Naive B cell (primary cell): Measurements from ENCODE around the gene ZSCAN32. TPM values are rescaled to one million over a fixed set of nuclear protein-coding genes. Genes with fewer than 3 reads are reported as not detected.
A peak's percentile ranks its signal among the peaks of the same experiment; 100 is the strongest.

Experiments used
- ATAC-seq, 2 donors: fragments of 150-1000 bp; cut with Tn5 transposase; 2 replicates each; pipeline ENCODE4 v1.10.0; 2021; ENCODE audit warnings: low read depth in 2 of 2, mild to moderate bottlenecking in 2 of 2, moderate library complexity in 2 of 2
- DNase-seq: peaks from one replicate; pipeline ENCODE4 v3.0.0; 2022
- H3K27ac Mint-ChIP-seq, 6 donors: one replicate each; pipeline ENCODE4 v1.8.0; 2020 to 2022; ENCODE audit warnings: mild to moderate bottlenecking in 6 of 6, mixed read lengths in 6 of 6, moderate library complexity in 5 of 6, inconsistent platforms in 2 of 6
- H3K27me3 Mint-ChIP-seq, 3 donors: one replicate each; pipeline ENCODE4 v1.8.0; 2021 to 2022; ENCODE audit warnings: mixed read lengths in 3 of 3, mild to moderate bottlenecking in 1 of 3
- H3K36me3 Mint-ChIP-seq, 2 donors: one replicate each; pipeline ENCODE4 v1.8.0; 2020 to 2022; ENCODE audit warnings: mixed read lengths in 2 of 2, inconsistent platforms in 1 of 2, mild to moderate bottlenecking in 1 of 2
- H3K4me1 Mint-ChIP-seq, 3 donors: one replicate each; pipeline ENCODE4 v1.8.0; 2020 to 2022; ENCODE audit warnings: mixed read lengths in 3 of 3, inconsistent platforms in 1 of 3, mild to moderate bottlenecking in 1 of 3, moderate library complexity in 1 of 3
- H3K4me3 Mint-ChIP-seq, 8 donors: one replicate each; pipeline ENCODE4 v1.8.0; 2020 to 2022; ENCODE audit warnings: mild to moderate bottlenecking in 8 of 8, mixed read lengths in 8 of 8, moderate library complexity in 8 of 8, inconsistent platforms in 2 of 8
- H3K9me3 Mint-ChIP-seq, 7 donors: one replicate each; pipeline ENCODE4 v1.8.0; 2020 to 2022; ENCODE audit warnings: mixed read lengths in 7 of 7, mild to moderate bottlenecking in 5 of 7, inconsistent platforms in 2 of 7, moderate library complexity in 1 of 7
- polyA plus RNA-seq, 6 donors: library from polyadenylated mRNA; unstranded; fragments of 300-500 nt; fragmentation: Illumina TruSeq; gene quantifications; one replicate each; pipeline ENCODE4 v1.2.3, GENCODE V29; 2021; ENCODE audit warnings: low read depth in 6 of 6

Gene ZSCAN32
- polyA plus RNA-seq, 6 donors from 2014 or later = 11.2 to 33.3 (median 14.9) TPM

DNA sequence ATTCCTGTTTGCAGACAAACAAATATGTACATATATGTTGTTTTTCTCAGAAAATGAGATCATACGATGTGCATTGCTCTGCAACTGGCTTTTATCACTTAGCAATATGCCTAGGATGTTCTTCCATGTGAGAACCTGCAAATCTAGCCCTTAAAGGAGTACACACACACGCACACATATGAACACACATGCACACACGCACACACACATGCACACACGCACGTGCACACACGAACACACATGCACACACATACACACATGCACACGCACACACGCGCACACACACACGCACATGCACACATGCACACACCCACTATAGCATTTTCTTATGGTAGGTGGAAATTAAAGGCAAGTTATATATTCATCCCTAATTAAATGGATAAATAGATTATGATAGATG is 53.2 kb downstream of the ZSCAN32 start:
- ATAC-seq (no peak), DNase-seq (no peak)
- Mint-ChIP-seq H3K27ac (no peak overlapping the region), H3K27me3 (no peaks in the 10 kb centered on the region), H3K4me3 (no peak overlapping the region), H3K4me1 (peaks cover 0 to 4% (median 0%) of the 10 kb centered on the region in 3 donors), H3K9me3 (peaks cover 0 to 10% (median 0%) of the 10 kb centered on the region in 7 donors), H3K36me3 (peaks cover 5 to 8% of the 10 kb centered on the region in 2 donors)

GRCh38 chr16:3346041-3346440 is 54.8 kb downstream of the ZSCAN32 start:
- no peak overlapping the region for H3K27ac Mint-ChIP-seq
- H3K9me3 Mint-ChIP-seq = peaks cover 0 to 3% (median 0%) of the 10 kb centered on the region in 7 donors
- peaks cover 0 to 4% (median 0%) of the 10 kb centered on the region in 3 donors for H3K4me1 Mint-ChIP-seq

More at GRCh38 chr16:3346041-3346440, 54.8 kb downstream of the ZSCAN32 start:
- no peak for ATAC-seq
- Mint-ChIP-seq H3K4me3 (peak overlapping the region in 1 of 8 donors; percentile 41), H3K27me3 (no peaks in the 10 kb centered on the region), H3K36me3 (peaks cover 5 to 8% of the 10 kb centered on the region in 2 donors)
- DNase-seq = no peak

Other genes starting within 250 kb of the ZSCAN32 start
- gene OR1F1, start 212.8 kb downstream of the ZSCAN32 start, polyA plus RNA-seq = not detected
- 10 to 100 TPM in 4 of 6 donors, 1 to 10 TPM in 2; 5.4 to 13.8 (median 11.0) TPM for gene ZNF200, start 165.8 kb downstream of the ZSCAN32 start, polyA plus RNA-seq
- gene MEFV, start 144.4 kb downstream of the ZSCAN32 start, polyA plus RNA-seq = under 1 TPM in 1 of 6 donors, not detected in 5; 0.25 TPM
- 10 to 100 TPM; 39.8 to 65.5 (median 51.6) TPM for gene ZNF263, start 117.5 kb downstream of the ZSCAN32 start, polyA plus RNA-seq
- 1 to 10 TPM in 5 of 6 donors, under 1 TPM in 1; 0.52 to 9.7 (median 6.0) TPM for gene TIGD7, start 95.6 kb downstream of the ZSCAN32 start, polyA plus RNA-seq
- 10 to 100 TPM; 22.4 to 59.6 (median 30.6) TPM for gene ZNF75A, start 95.5 kb downstream of the ZSCAN32 start, polyA plus RNA-seq
- 1 to 10 TPM in 3 of 6 donors, under 1 TPM in 2, not detected in 1; 0.20 to 1.9 (median 1.0) TPM for gene OR2C1, start 45.1 kb downstream of the ZSCAN32 start, polyA plus RNA-seq
- gene ZNF174, start 211 bp upstream of the ZSCAN32 start, polyA plus RNA-seq = 10 to 100 TPM in 2 of 6 donors, 1 to 10 TPM in 3, not detected in 1; 6.4 to 14.2 (median 8.9) TPM
- 1 to 10 TPM in 5 of 6 donors, under 1 TPM in 1; 0.78 to 3.2 (median 2.3) TPM for gene ZNF597, start 42.5 kb upstream of the ZSCAN32 start, polyA plus RNA-seq
- 10 to 100 TPM; 17.0 to 48.8 (median 31.5) TPM for gene NAA60, start 42.7 kb upstream of the ZSCAN32 start, polyA plus RNA-seq
- not detected for gene C16orf90, start 94.5 kb upstream of the ZSCAN32 start, polyA plus RNA-seq
- gene CLUAP1, start 100.0 kb upstream of the ZSCAN32 start, polyA plus RNA-seq = 10 to 100 TPM in 5 of 6 donors, 1 to 10 TPM in 1; 7.4 to 12.5 (median 11.3) TPM
- gene NLRC3, start 176.4 kb upstream of the ZSCAN32 start, polyA plus RNA-seq = 10 to 100 TPM in 4 of 6 donors, 1 to 10 TPM in 2; 7.9 to 20.8 (median 11.2) TPM
- gene SLX4, start 210.6 kb upstream of the ZSCAN32 start, polyA plus RNA-seq = 1 to 10 TPM in 1 of 6 donors, under 1 TPM in 5; 0.29 to 1.6 (median 0.74) TPM